NCI-H2227 (cell line): ENCODE data around the gene SOAT2.

ENCODE experiments used
- DNase-seq: peaks from one replicate; lab custom pipeline; 2025; ENCODE audit not compliant: unreplicated experiment; lab: John Stamatoyannopoulos, UW

The SOAT2 gene, protein sequence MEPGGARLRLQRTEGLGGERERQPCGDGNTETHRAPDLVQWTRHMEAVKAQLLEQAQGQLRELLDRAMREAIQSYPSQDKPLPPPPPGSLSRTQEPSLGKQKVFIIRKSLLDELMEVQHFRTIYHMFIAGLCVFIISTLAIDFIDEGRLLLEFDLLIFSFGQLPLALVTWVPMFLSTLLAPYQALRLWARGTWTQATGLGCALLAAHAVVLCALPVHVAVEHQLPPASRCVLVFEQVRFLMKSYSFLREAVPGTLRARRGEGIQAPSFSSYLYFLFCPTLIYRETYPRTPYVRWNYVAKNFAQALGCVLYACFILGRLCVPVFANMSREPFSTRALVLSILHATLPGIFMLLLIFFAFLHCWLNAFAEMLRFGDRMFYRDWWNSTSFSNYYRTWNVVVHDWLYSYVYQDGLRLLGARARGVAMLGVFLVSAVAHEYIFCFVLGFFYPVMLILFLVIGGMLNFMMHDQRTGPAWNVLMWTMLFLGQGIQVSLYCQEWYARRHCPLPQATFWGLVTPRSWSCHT

DNA sequence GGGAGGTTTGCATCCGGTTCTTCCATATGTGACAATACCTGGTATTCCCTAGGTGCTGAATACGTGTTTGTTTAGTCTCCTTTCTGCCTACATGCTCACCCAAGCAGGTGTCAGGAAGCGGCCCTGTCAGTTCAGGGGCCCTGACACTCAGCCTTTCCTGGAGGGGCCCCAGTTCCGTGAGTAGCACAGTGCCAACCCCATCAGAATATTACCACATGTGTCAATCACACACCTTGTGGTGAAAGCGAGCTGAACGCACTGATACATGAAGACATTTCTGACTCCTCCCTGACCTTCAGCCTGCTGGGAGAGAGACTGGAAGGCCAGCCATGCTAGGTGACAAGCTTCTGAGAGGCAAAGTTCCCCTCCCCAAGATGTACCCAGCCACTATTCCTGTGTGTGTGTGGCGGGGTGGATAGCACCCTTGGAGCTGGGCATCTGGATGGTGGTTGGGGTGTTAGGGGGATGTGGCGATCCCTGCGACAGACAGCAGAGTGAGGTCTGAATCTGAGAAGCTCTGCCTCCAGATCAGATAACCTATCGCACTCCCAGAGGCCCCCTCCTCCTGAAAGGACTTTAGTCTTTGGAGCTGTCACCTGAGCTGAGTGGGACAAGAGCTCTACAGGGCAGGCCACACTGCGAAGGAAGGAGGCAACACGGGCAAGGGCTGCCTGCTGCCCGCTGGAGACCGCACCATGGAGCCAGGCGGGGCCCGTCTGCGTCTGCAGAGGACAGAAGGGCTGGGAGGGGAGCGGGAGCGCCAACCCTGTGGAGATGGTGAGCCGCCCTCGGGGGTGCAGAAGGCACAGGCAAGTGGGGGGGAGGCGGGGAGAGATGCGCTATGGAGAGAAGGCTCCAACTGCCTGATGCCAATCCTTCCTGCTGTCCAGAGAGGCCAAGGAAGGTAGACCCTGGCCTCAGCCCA lies at the start of gene SOAT2:
TSS of gene SOAT2 (plus strand) at position 604 of the 925 bp plus-strand sequence. CDS start at position 696, 92 bp downstream.
- DNase-seq, result no peak

DNA sequence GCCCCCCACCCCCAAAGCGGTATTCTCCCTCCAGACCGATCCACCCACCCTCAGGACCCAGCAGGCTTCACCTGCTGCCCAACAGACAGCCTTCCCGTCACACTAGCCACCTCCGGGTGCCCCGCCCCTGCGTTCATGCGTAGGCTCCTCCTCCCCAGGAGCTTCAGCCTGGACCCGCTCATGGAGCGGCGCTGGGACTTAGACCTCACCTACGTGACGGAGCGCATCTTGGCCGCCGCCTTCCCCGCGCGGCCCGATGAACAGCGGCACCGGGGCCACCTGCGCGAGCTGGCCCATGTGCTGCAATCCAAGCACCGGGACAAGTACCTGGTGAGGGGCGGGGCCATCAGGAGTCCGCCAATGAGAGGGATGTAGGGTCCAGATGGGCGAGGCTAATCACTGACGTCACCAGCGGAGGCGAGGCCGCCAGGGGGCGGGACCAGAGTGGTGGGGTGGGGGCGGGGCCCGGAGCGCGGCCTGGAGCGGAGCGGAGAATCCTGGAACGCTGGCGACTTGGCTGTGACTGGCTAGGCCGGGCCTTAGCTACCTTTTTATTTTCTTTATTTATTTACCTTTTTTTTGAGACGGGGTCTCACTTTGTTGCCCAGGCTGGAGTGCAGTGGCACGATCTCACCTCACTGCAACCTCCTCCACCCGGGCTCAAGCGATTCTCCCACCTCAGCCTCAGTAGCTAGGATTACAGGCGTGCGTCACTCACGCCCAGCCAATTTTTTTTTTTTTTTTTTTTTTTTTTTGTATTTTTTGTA lies 49.0 kb upstream of the SOAT2 start:
- DNase-seq, result peak; percentile 94

DNA sequence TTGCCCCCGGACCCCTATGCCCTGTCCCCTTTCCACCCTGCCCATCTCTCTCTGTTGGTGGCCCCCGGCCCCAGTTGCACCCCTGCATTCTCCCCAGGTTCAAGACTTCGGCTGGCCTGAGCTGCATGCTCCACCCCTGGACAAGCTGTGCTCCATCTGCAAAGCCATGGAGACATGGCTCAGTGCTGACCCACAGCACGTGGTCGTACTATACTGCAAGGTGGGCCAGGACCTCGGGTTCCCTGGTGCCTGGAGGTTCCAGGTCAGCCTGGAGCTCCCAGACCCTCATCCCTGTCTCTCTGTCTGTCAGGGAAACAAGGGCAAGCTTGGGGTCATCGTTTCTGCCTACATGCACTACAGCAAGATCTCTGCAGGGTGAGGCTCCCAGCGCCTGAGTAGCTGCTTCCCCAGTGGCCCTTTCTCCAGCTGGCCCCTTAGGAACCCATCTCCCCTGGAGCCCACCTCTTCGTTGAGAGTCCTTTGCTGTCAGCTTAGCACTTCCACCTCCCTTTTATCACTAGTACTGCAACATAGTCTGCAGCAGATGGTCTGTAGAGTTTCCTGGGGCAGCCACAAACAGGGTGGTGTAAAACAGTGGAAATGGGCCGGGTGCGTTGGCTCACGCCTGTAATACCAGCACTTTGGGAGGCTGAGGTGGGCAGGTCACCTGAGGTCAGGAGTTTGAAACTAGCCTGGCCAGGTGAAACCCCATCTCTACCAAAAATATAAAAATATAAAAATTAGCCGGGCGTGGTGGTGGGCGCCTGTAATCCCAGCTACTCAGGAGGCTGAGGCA lies 47.6 kb upstream of the SOAT2 start:
- DNase-seq, result no peak

DNA sequence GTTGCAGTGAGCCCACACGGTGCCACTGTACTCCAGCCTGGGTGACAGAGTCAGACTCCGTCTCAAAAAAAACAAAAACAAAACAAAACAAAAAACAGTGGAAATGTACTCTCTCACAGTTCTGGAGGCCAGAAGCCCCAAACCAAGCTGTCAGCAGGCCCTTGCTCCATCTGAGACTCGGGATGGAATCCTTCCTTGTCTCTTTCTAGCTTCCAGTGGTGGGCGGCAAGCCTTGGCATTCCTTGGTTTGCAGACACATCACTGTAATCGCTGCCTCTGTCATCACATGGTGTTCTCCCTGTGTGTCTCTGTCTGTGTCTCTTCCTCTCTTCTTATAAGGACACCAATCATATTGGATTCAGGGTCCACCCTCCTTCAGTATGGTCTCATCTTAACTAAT lies 47.0 kb upstream of the SOAT2 start:
- DNase-seq, result no peak

DNA sequence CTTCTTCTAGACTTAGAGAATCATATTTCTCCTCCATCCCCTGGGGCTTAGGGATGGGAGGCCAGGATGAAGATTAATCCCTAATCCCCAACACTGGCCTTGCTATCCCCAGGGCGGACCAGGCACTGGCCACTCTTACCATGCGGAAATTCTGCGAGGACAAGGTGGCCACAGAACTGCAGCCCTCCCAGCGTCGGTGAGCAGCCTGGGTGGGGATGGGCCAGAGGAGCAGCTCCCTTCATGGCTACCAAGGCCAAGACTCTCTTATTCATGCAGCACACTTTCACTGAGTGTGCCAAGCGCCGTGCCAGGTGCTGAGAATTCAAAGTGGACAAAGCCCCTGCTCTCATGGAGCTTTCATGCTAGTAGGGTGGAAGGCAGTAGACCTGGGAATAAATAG lies 46.4 kb upstream of the SOAT2 start:
- no peak for DNase-seq

DNA sequence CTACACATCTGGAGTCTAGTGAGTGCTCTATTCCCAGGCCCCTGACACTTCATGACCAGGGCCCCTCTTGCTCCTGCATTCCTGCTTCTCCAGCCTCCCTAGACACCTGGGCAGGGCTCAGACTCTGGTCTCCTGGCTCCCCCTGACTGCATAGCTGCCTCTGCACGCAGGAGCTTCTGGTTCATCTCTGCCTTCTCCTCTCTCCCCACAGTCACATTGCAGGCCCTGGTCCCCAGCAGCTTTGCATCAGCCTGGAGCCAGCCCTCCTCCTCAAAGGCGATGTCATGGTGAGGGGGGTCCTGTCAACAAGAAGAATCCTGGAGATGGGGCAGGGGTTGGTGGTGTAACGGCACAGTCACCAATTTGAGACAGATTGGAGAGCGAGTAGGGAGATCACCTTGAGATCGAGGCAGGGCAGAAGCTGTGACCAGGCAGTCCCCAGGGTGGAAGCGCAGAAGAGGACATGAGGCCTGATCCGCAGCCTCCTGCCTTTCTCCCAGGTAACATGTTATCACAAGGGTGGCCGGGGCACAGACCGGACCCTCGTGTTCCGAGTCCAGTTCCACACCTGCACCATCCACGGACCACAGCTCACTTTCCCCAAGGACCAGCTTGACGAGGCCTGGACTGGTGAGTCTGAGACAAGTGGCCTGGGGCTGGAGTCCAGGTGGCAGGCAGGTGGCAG lies 45.3 kb upstream of the SOAT2 start:
- no peak for DNase-seq

DNA sequence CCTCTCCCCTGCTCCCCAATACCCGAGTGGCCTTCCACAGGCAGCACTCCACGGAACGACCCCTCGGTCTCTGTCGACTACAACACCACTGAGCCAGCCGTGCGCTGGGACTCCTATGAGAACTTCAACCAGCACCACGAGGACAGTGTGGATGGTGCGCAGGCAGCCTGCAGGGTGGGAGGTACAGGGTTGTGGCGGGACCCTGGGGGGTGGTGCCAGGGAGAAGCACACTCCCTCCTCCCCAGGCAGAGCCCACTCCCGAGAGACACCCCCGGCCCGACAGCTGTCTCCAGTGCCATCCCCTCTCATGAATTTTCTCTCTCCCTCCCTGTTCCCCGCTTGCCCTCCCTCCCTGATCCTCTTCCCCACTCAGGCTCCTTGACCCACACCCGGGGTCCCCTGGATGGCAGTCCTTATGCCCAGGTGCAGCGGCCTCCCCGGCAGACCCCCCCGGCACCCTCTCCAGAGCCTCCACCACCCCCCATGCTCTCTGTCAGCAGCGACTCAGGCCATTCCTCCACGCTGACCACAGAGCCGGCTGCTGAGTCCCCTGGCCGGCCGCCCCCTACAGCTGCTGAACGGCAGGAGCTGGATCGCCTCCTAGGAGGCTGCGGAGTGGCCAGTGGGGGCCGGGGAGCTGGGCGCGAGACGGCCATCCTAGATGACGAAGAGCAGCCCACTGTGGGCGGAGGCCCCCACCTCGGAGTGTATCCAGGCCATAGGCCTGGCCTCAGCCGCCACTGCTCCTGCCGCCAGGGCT lies 44.4 kb upstream of the SOAT2 start:
- DNase-seq, result no peak

DNA sequence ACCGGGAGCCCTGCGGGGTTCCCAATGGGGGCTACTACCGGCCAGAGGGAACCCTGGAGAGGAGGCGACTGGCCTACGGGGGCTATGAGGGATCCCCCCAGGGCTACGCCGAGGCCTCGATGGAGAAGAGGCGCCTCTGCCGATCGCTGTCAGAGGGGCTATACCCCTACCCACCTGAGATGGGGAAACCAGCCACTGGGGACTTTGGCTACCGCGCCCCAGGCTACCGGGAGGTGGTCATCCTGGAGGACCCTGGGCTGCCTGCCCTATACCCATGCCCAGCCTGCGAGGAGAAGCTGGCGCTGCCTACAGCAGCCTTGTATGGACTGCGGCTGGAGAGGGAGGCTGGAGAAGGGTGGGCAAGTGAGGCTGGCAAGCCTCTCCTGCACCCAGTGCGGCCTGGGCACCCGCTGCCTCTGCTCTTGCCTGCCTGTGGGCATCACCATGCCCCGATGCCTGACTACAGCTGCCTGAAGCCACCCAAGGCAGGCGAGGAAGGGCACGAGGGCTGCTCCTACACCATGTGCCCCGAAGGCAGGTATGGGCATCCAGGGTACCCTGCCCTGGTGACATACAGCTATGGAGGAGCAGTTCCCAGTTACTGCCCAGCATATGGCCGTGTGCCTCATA lies 43.7 kb upstream of the SOAT2 start:
- DNase-seq, result no peak

DNA sequence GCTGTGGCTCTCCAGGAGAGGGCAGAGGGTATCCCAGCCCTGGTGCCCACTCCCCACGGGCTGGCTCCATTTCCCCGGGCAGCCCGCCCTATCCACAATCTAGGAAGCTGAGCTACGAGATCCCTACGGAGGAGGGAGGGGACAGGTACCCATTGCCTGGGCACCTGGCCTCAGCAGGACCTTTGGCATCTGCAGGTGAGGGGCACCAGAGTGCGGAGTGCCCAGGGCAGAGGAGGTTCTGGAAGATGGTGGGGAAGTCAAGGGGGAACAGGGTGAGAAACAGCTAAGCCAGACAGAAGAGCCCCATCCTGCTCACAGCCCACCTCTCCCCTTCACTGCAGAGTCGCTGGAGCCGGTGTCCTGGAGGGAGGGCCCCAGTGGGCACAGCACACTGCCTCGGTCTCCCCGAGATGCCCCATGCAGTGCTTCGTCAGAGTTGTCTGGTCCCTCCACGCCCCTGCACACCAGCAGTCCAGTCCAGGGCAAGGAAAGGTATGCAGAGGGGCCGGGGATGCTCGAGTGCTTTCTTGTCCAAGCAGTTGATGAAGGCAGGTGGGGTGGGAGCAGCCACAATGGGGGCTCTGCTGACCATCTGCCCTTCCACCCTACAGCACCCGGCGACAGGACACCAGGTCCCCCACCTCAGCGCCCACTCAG lies 43.1 kb upstream of the SOAT2 start:
- DNase-seq, result no peak

DNA sequence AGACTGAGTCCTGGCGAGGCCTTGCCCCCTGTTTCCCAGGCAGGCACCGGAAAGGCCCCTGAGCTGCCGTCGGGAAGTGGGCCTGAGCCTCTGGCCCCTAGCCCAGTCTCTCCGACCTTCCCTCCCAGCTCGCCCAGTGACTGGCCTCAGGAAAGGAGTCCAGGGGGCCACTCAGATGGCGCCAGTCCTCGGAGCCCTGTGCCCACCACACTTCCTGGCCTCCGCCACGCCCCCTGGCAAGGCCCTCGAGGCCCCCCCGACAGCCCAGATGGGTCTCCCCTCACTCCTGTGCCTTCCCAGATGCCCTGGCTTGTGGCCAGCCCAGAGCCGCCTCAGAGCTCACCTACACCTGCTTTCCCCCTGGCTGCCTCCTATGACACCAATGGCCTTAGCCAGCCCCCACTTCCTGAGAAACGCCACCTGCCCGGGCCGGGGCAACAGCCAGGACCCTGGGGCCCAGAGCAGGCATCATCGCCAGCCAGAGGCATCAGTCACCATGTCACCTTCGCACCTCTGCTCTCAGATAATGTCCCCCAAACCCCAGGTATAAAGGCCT lies 42.5 kb upstream of the SOAT2 start:
- no peak for DNase-seq

DNA sequence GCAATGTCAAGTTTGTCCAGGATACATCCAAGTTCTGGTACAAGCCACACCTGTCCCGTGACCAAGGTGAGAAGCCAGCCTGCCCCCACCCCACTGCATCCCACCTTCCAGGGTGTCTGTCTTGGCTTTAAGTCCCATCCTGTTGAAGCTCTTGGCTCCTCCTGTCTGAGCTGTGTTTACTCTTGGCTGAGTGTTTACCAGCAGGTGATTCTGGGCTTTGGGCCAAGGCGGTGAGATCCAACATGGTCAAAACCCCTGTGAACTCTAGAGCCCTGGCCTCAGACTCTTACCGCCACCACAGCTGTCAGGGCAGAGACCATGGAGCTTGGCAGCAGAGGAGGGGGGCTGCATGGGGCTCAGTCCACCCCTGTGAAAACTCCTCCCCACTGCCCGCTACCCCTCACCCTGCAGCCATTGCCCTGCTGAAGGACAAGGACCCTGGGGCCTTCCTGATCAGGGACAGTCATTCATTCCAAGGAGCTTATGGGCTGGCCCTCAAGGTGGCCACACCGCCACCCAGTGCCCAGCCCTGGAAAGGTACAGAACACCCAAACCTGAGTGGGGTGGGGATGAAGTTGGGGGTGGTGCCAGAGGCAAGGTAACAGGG lies 41.8 kb upstream of the SOAT2 start:
- no peak for DNase-seq

DNA sequence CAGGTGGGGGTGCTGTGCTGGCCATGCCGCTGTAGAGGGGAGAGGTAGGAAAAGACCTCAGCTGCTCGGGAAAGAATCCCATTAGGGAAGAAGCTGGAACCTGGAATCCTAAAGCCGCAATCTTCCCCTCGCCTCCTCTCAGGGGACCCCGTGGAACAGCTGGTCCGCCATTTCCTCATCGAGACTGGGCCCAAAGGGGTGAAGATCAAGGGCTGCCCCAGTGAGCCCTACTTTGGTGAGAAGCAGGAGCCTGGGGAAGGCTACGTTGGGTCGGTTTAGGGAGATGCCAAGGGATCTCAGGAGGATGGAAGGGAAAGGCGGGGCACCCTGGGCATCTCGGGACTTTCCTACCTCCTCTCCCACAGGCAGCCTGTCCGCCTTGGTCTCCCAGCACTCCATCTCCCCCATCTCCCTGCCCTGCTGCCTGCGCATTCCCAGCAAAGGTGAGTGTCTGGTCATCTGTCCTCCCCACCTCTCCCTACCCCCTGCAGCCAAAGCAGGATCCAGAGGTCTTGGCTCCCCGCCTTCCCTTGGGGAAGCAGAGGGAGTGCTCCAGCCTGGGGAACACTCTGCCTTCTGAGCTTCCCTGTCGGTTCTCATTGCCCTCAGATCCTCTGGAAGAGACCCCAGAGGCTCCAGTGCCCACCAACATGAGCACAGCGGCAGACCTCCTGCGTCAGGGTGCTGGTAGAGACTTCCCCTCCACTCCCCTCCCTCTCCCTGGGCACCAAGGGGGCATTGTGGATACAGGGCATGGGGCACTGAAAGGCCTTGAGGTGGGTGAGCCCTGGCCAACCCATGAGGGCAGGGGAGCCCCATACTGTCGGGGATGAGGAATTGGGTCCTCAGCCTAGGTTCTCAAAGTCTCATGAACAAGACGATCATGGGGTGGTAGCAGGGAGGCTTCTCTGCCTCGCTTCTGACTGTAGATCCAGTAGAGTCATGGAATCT lies 41.0 kb upstream of the SOAT2 start:
- no peak for DNase-seq

DNA sequence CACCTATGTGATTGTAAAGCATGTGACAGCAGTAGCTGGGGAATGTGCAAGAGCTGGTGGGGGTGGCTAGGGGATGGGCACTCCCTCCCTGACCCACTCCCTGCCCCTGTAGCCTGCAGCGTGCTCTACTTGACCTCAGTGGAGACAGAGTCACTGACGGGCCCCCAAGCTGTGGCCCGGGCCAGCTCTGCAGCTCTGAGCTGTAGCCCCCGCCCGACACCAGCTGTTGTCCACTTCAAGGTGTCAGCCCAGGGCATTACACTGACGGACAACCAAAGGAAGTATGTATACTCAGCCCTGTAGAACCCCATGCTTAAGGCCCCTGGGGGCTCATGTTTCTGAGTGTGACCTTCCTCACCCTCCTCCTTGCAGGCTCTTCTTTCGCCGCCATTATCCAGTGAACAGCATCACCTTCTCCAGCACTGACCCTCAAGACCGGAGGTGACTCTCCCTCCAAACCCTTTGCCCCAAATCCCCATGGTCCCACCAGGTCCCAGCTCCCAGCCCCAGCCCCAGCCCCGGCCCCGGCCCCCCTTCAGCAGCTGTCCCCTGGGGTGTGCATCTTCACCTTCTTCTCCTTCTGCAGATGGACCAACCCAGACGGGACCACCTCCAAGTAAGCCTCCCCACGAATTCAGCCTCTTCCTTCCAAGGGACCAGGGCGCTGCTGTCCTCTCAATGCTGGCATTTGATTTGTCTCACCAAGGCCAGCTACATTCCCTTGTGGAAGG lies 40.1 kb upstream of the SOAT2 start:
- DNase-seq, result no peak

DNA sequence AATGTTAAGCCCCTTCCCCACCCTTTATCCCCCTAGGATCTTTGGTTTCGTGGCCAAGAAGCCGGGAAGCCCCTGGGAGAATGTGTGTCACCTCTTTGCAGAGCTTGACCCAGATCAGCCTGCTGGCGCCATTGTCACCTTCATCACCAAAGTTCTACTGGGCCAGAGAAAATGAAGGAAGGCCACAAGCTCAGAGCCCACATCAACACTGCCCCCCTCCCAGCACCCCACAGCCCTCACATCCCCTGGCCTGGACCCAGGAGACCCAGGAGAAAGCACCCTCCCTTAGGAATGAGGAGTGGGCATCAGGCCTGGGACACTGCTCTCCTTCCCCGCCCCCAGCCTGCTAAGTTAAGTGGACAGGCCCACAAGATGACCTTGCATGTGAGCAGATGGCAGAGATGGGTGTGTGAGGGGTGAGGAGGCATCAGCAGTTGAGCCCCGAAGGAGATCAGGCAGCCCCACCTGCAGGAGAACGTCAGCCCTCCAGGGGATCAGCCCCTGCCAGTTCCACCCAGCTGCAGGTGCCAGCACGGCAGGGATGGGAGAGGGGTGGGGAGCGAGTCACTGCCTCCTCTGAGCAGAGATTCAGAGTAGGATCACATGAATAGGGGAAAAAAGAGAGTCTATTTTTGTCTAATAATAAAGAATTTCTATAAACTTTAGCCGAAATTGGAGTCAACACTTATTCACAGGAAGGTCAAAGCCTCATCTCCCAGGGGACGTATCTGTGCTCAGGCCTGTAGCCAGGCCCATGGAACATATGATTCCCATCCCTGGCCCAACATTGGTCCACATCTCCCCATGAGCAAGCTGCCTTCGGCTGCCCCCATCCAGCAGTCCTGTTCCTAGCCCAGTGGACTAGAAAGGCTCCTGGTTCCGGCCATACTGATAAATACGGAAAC lies 39.3 kb upstream of the SOAT2 start:
- DNase-seq, result no peak
